Stomach (tissue), 9 donors: ENCODE results near the gene RSPH6A. TPM values are rescaled to one million over a fixed set of nuclear protein-coding genes. Genes with fewer than 3 reads are reported as not detected.

Experiments
- DNase-seq, 2 donors: peaks; one replicate each; pipeline versions ENCODE4 v3.0.0 to v3.0.0-alpha.2; 2013 to 2019
- H3K27ac ChIP-seq, 5 donors: fragments of 200-600 bp in 4 of 5; sonication (generic) in 4 of 5; one replicate each; pipeline ENCODE4 v1.5.1; 2013 to 2019; ENCODE audit warnings: mild to moderate bottlenecking in 1 of 5, moderate library complexity in 1 of 5
- H3K27me3 ChIP-seq, 3 donors: fragments of 200-600 bp; sonication (generic); one replicate each; pipeline ENCODE4 v1.5.1; 2017 to 2019; ENCODE audit warnings: mixed run types in 1 of 3
- H3K36me3 ChIP-seq, 4 donors: fragments of 200-600 bp; sonication (generic); 1 replicate in 3 of 4; 2 replicates in 1 of 4; pipeline ENCODE4 v1.5.1; 2016 to 2019
- H3K4me1 ChIP-seq, 4 donors: fragments of 200-600 bp; sonication (generic); one replicate each; pipeline ENCODE4 v1.5.1; 2016 to 2019
- H3K4me3 ChIP-seq, 4 donors: fragments of 200-600 bp; sonication (generic) in 3 of 4; one replicate each; pipeline ENCODE4 v1.5.1; 2016 to 2019; ENCODE audit warnings: mild to moderate bottlenecking in 1 of 4
- H3K9me3 ChIP-seq, 4 donors: fragments of 200-600 bp; sonication (generic); one replicate each; pipeline ENCODE4 v1.5.1; 2016 to 2019
- EP300 ChIP-seq: sonication (generic); formaldehyde crosslinking; IDR thresholded peaks from one replicate; pipeline ENCODE4 v1.6.1; 2017; ENCODE audit warnings: antibody characterized with exemption
- POLR2A ChIP-seq, 4 donors: fragments of 450-650 bp; IDR thresholded peaks; one replicate each; pipeline ENCODE4 v1.6.1; 2016; ENCODE audit warnings: antibody characterized with exemption in 4 of 4, control low read depth in 2 of 4, mild to moderate bottlenecking in 1 of 4, moderate library complexity in 1 of 4
- POLR2AphosphoS5 ChIP-seq, 3 donors: sonication (generic); formaldehyde crosslinking; IDR thresholded peaks; one replicate each; pipeline ENCODE4 v1.6.1; 2016; ENCODE audit warnings: antibody characterized with exemption in 3 of 3
- WGBS, 5 donors: extraction: QIAGEN DNeasy Blood & Tissue Kit in 3 of 5; methylation state at CpG; one replicate each; pipeline versions ENCODE4 v1.1.5 to v1.1.7; 2013 to 2018; 5-methylcytosine and 5-hydroxymethylcytosine counted together
- intact Hi-C: fragments of 100-400 bp; cut with DNase I; formaldehyde crosslinking; loops from one replicate; pipeline ENCODE4 v1.15.1; 2023; ENCODE audit warnings: low total_unique reads
- polyA plus RNA-seq, 3 donors: library from polyadenylated mRNA; stranded (reverse); fragments of 200-250 nt; gene quantifications; one replicate each; pipeline ENCODE4 v1.2.3, GENCODE V29; 2013
- total RNA-seq, 5 donors: library from RNA; depleted of rRNA; stranded (reverse); fragments of >200 nt; gene quantifications; one replicate each; pipeline versions ENCODE4 v1.1.0 to v1.2.3, GENCODE V29; 2014 to 2016
- TF ChIP-seq, protein P1 (sequence below), 7 experiments: fragments of 450-650 bp in 4 of 7; fragments of 200-600 bp in 3 of 7; sonication (generic) in 3 of 7; IDR thresholded peaks; one replicate each; pipeline ENCODE4 v1.5.1; 2016 to 2019; ENCODE audit warnings: antibody characterized with exemption in 7 of 7, control low read depth in 2 of 7, mild to moderate bottlenecking in 1 of 7
- donor health status: healthy with polysubstance abuse.
- donor health status: Bipolar disorder and iron deficiency.
- donor health status: healthy.

RSPH6A gene
- total and polyA plus RNA-seq, 8 donors, result 0.37 to 5.8 (median 1.4) TPM; not detected in 5

GRCh38 chr19:45769821-45770191 is 45.3 kb downstream of the RSPH6A start:
- Histone ChIP-seq H3K4me1 (peaks cover 48 to 92% (median 70%) of the 10 kb centered on the region in 4 donors), H3K27me3 (peaks cover 0 to 32% (median 0%) of the 10 kb centered on the region in 3 donors), H3K9me3 (no peaks in the 10 kb centered on the region), H3K4me3 (peak overlapping the region; percentile 61 to 85 (median 83)), H3K27ac (peak overlapping the region; percentile 89 to 98 (median 97)), H3K36me3 (peaks cover 3 to 33% (median 15%) of the 10 kb centered on the region in 4 donors)
- 0 to 1% (median 0%) methylated on average over 26 to 28 of the region's 28 CpGs for WGBS, 5 donors
- intact Hi-C loops, result no loop called here
- DNase-seq, result peak in 1 of 2 donors; percentile 49
- TF ChIP-seq EP300 (no peak), POLR2AphosphoS5 (IDR thresholded peaks at IDR 0.05) (no peak), POLR2A (IDR thresholded peaks at IDR 0.05) (no peak)
- TF ChIP-seq, protein P1, sequence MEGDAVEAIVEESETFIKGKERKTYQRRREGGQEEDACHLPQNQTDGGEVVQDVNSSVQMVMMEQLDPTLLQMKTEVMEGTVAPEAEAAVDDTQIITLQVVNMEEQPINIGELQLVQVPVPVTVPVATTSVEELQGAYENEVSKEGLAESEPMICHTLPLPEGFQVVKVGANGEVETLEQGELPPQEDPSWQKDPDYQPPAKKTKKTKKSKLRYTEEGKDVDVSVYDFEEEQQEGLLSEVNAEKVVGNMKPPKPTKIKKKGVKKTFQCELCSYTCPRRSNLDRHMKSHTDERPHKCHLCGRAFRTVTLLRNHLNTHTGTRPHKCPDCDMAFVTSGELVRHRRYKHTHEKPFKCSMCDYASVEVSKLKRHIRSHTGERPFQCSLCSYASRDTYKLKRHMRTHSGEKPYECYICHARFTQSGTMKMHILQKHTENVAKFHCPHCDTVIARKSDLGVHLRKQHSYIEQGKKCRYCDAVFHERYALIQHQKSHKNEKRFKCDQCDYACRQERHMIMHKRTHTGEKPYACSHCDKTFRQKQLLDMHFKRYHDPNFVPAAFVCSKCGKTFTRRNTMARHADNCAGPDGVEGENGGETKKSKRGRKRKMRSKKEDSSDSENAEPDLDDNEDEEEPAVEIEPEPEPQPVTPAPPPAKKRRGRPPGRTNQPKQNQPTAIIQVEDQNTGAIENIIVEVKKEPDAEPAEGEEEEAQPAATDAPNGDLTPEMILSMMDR (IDR thresholded peaks at IDR 0.05), result no peak

DNA sequence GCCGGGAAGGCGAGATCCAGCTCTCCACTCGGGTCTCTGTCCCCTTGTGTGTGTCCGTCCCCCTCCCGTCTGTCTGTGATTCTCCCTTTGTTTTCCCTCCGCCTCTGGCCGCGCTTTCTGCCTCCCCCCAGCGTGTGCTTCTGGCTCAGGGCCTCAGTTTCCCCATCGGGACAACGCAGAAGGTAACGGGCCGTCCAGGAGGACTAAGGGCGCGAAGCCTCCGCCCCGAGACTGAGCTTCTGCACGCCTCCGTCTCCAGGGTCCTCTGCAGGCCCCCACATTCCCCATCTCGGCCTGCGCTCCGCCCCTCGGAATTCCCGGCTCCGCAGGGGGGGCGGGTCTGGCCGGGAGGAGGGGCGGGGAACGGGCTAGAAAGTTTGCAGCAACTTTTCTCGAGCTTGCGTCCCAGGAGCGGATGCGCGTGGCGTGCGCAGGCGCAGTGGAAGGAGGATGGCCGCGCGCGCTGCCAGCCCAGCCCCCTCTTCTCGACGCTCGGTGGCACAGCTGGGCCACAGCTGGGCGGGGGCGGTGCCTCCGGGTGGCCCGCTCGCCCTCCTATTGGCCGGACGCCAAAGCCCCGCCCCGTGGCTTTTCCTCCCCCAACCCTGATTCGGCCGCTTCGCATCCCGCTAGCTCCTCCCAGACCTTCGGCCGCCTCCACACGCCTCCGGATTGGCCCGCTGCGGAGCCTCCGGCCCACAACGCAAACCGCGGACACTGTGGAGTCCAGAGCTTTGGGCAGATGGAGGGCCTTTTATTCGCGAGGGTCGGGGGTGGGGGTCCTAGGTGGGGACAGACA is 45.9 kb downstream of the RSPH6A start, which contains the start of gene SIX5:
Gene SIX5, minus strand, starts transcription at position 269 of the 799 bp plus-strand sequence. CDS start 408 bp downstream, outside the sequence.
- Histone ChIP-seq H3K36me3 (peaks cover 0 to 27% (median 10%) of the 10 kb centered on the region in 4 donors), H3K4me3 (peak within 1 kb of the TSS; percentile 61 to 85 (median 83)), H3K9me3 (no peaks in the 10 kb centered on the region), H3K4me1 (peaks cover 55 to 92% (median 77%) of the 10 kb centered on the region in 4 donors), H3K27me3 (peaks cover 0 to 32% (median 0%) of the 10 kb centered on the region in 3 donors), H3K27ac (peak within 1 kb of the TSS; percentile 89 to 98 (median 97))
- peak; percentile 99 for DNase-seq
- intact Hi-C loops, result no loop called here
- TF ChIP-seq POLR2AphosphoS5 (IDR thresholded peaks at IDR 0.05) (peak; percentile 82 to 97 (median 95)), EP300 (peak; percentile 9), POLR2A (IDR thresholded peaks at IDR 0.05) (peak in 1 of 4 donors; percentile 56)
- TF ChIP-seq, protein P1 (IDR thresholded peaks at IDR 0.05), result no peak
- WGBS, 5 donors, result 0% methylated on average over 56 to 70 of the region's 70 CpGs

DNA sequence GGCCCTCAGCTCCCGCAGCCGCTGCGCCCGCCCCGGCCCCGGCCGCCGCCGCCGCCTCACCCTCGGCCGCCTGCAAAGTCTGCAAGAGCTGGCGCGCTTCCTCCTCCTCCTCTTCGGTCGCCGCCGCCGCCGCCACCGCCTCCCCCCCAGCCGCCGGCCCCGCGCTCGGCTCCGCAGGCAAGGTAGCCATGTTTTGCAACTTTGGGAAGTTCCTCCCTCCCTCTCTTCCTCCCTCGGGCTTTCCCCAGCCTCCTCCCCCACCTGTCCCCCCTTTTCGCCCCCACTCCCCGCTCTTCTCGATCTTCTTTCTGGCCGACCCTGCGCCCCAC is 46.5 kb downstream of the RSPH6A start:
- Histone ChIP-seq H3K27ac (peak overlapping the region; percentile 89 to 97 (median 92)), H3K36me3 (peaks cover 0 to 24% (median 10%) of the 10 kb centered on the region in 4 donors), H3K4me3 (peak overlapping the region; percentile 61 to 85 (median 83)), H3K9me3 (no peaks in the 10 kb centered on the region), H3K4me1 (peaks cover 60 to 92% (median 82%) of the 10 kb centered on the region in 4 donors), H3K27me3 (peaks cover 0 to 32% (median 0%) of the 10 kb centered on the region in 3 donors)
- TF ChIP-seq POLR2AphosphoS5 (IDR thresholded peaks at IDR 0.05) (no peak), EP300 (no peak), POLR2A (IDR thresholded peaks at IDR 0.05) (no peak)
- TF ChIP-seq, protein P1 (IDR thresholded peaks at IDR 0.05), result no peak
- peak; percentile 54 to 80 for DNase-seq
- 0 to 3% (median 1%) methylated on average over 10 to 28 of the region's 33 CpGs for WGBS, 5 donors
- intact Hi-C loops, result no loop called here

DNA sequence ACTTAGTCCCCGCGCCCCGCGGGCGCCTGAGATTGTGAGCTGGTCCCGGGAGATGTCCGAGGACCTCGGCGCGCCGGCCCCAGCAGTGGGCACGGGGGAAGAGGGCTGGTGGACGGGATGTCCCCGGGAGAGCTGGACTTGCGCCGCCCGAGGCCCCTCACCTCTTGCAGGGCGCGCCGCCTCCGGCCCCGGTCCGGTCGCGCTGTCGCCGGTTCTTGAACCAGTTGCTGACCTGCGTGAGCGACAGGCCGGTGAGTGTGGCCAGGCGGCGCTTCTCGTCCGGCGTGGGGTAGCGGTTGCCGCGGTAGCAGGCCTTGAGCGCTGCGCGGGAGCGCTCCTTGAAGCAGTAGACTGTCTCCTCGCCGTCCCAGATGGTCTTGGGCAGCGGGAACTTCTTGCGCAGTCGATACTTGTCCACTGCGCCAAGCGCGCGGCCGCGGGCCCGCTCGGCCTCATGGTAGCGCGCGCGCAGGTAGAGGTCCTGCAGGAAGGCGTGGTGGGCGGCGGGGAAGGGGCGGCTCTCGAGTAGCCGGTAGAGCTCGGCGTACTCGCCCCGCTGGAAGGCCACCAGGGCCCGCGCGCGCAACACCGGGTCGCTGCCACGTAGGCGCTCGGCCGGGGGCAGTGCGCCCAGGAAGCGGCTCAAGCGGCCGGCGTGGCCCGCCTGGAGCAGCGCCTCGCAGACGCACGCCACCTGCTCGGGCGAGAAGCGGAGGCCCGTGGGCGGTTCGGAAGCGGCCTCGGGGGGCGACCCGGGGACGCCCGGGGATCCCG is 47.0 kb downstream of the RSPH6A start:
- Histone ChIP-seq H3K27ac (peak overlapping the region; percentile 89 to 97 (median 92)), H3K9me3 (no peaks in the 10 kb centered on the region), H3K4me1 (peaks cover 58 to 87% (median 80%) of the 10 kb centered on the region in 4 donors), H3K27me3 (peaks cover 0 to 32% (median 0%) of the 10 kb centered on the region in 3 donors), H3K4me3 (peak overlapping the region; percentile 61 to 85 (median 83)), H3K36me3 (peaks cover 0 to 18% (median 8%) of the 10 kb centered on the region in 4 donors)
- intact Hi-C loops, result no loop called here
- DNase-seq, result peak; percentile 70 to 89
- TF ChIP-seq EP300, result no peak
- TF ChIP-seq POLR2AphosphoS5 (IDR thresholded peaks at IDR 0.05), result peak in 1 of 3 donors; percentile 66
- WGBS, 5 donors, result 0 to 8% (median 1%) methylated on average over 29 to 102 of the region's 102 CpGs
